ENCODE results near the gene ZSCAN4.

- TF ChIP-seq POLR2AphosphoS5 (IDR thresholded peaks at IDR 0.05; ENCODE audit: low read depth, low read length) (no peak), POLR2A (IDR thresholded peaks at IDR 0.05; ENCODE audit: low read depth, low read length) (no peak), POU2F2 (IDR thresholded peaks at IDR 0.05; ENCODE audit: low read depth, low read length) (no peak)
Observed at GRCh38 chr19:57706346-57706745, 37.6 kb downstream of the ZSCAN4 start.

All from GM12891 (cell line).